GM23248 (cell line): ENCODE data around the gene DAZL.

Source experiments
- EZH2 ChIP-seq: fragments of 200-600 bp; sonication (generic); IDR thresholded peaks from 2 replicates; pipeline ENCODE4 v1.6.1; 2018; ENCODE audit warnings: antibody characterized with exemption, mild to moderate bottlenecking; ENCODE audit not compliant: insufficient read depth, poor library complexity, severe bottlenecking
- EZH2phosphoT487 ChIP-seq: fragments of 200-600 bp; sonication (generic); IDR thresholded peaks from 2 replicates; pipeline ENCODE4 v1.6.1; 2018; ENCODE audit warnings: antibody characterized with exemption, moderate library complexity, mild to moderate bottlenecking, low read depth; ENCODE audit not compliant: insufficient read depth

DNA sequence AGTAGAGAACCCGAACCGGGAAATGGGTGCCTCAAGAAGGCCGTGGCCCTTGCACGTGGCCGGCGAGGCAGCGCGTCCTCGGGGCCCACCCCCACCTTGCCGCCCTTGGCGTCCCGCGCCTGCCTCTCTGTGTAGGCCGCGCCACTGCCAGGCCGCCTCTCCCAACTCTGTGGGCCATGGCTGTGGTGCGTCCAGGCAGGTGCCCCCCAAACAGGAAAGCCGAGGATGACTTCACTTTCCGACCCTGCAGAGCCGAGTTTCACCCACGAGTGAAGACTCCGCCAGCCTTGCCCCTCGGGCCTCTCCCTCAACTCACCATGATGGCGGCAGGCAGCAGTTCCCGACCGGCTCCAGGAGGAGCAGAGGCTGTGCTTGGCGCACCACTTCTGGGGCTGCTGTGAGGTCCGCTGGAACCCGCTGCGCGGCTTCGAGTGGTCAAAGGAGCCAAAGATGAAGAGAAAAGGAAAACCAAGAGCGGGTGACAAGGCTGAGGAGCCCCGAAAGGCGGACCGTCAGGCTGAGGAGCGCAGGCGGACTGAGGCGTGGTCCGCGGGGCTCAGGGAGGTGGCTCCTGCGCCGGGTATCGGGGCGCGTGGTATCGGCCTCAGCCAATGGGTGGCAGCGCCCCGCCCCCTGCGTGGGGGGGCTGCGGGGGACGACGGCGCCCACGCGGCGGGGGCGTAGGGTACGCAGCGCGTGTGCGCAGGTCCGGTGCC, at the start of gene DAZL:
- TF ChIP-seq EZH2phosphoT487 = no peak
- TF ChIP-seq EZH2 = no peak
